Measurements from ENCODE around the gene SLC2A10.

- TF ChIP-seq CTCF (IDR thresholded peaks at IDR 0.05) (no peak), POLR2A (IDR thresholded peaks at IDR 0.05) (no peak)
Measured at GRCh38 chr20:46690219-46691106, 19.0 kb upstream of the SLC2A10 start.

Measured in esophagus squamous epithelium (tissue), 4 donors.